Spleen (tissue), 11 donors: Measurements from ENCODE around the gene BRD2. TPM values are rescaled to one million over a fixed set of nuclear protein-coding genes. Genes with fewer than 3 reads are reported as not detected.
A peak's percentile ranks its signal among the peaks of the same experiment; 100 is the strongest.

Source experiments
- DNase-seq: peaks from one replicate; pipeline ENCODE4 v3.0.0-alpha.2; 2020
- H3K27ac ChIP-seq, 8 donors: fragments of 200-600 bp; sonication (generic) in 7 of 8; 1 replicate in 4 of 8; 2 replicates in 4 of 8; pipeline versions ENCODE4 v1.5.0 to v1.8.0; 2016 to 2021; ENCODE audit warnings: inconsistent platforms in 4 of 8, mild to moderate bottlenecking in 4 of 8, moderate library complexity in 1 of 8
- H3K27me3 ChIP-seq, 7 donors: fragments of 200-600 bp; sonication (generic) in 6 of 7; replicated peaks in 1 of 7; 1 replicate in 4 of 7; 2 replicates in 3 of 7; pipeline versions ENCODE4 v1.5.0 to v1.8.0; 2016 to 2021; ENCODE audit warnings: inconsistent platforms in 3 of 7, mild to moderate bottlenecking in 1 of 7
- H3K36me3 ChIP-seq, 6 donors: fragments of 200-600 bp; sonication (generic) in 5 of 6; 1 replicate in 4 of 6; 2 replicates in 2 of 6; pipeline versions ENCODE4 v1.5.0 to v1.8.0; 2016 to 2021; ENCODE audit warnings: inconsistent platforms in 2 of 6
- H3K4me1 ChIP-seq, 6 donors: fragments of 200-600 bp; sonication (generic) in 5 of 6; 1 replicate in 3 of 6; 2 replicates in 3 of 6; pipeline versions ENCODE4 v1.5.0 to v1.8.0; 2016 to 2021; ENCODE audit warnings: inconsistent platforms in 3 of 6
- H3K4me3 ChIP-seq, 8 donors: fragments of 200-600 bp; sonication (generic) in 7 of 8; 1 replicate in 4 of 8; 2 replicates in 4 of 8; pipeline versions ENCODE4 v1.5.0 to v1.8.0; 2016 to 2021; ENCODE audit warnings: inconsistent platforms in 4 of 8, mild to moderate bottlenecking in 4 of 8, moderate library complexity in 2 of 8
- H3K9me3 ChIP-seq, 8 donors: fragments of 200-600 bp; sonication (generic) in 7 of 8; 1 replicate in 4 of 8; 2 replicates in 4 of 8; pipeline versions ENCODE4 v1.5.0 to v1.8.0; 2016 to 2021; ENCODE audit warnings: inconsistent platforms in 4 of 8
- POLR2A ChIP-seq, 3 donors: fragments of 450-650 bp; IDR thresholded peaks; one replicate each; pipeline ENCODE4 v1.5.1; 2017; ENCODE audit warnings: antibody characterized with exemption in 3 of 3, mild to moderate bottlenecking in 1 of 3
- POLR2AphosphoS5 ChIP-seq, 3 donors: sonication (generic); formaldehyde crosslinking; IDR thresholded peaks; one replicate each; pipeline ENCODE4 v1.5.1; 2017; ENCODE audit warnings: antibody characterized with exemption in 3 of 3
- WGBS, 5 donors: extraction: QIAGEN DNeasy Blood & Tissue Kit in 3 of 5; methylation state at CpG; one replicate each; pipeline versions ENCODE4 v1.1.5 to v1.1.7; 2013 to 2018; 5-methylcytosine and 5-hydroxymethylcytosine counted together
- intact Hi-C: fragments of 100-400 bp; cut with DNase I; formaldehyde crosslinking; loops from one replicate; pipeline ENCODE4 v1.15.0; 2023; ENCODE audit warnings: low total_unique reads
- polyA plus RNA-seq, 3 donors: library from polyadenylated mRNA; stranded (reverse); fragments of 200-250 nt; gene quantifications; one replicate each; pipeline ENCODE4 v1.2.1, GENCODE V29; 2013
- total RNA-seq, 7 donors: library from RNA; depleted of rRNA in 3 of 7; stranded (reverse); fragments of >200 nt in 3 of 7; fragmentation: NEBNext Ultra II Directional in 4 of 7; extraction: Animal tissue kit (Norgen Biotek cat#: 25700) in 4 of 7; gene quantifications; one replicate each; pipeline versions ENCODE4 v1.1.0 to v1.2.1, GENCODE V29; 2016 to 2021
- TF ChIP-seq, protein P1 (sequence below), 11 experiments: fragments of 200-600 bp in 7 of 11; fragments of 450-650 bp in 4 of 11; sonication (generic) in 4 of 11; IDR thresholded peaks in 8 of 11; conservative IDR thresholded peaks in 3 of 11; 1 replicate in 7 of 11; 2 replicates in 4 of 11; pipeline versions ENCODE4 v1.4.0 to v1.8.0; 2016 to 2021; ENCODE audit warnings: antibody characterized with exemption in 11 of 11, inconsistent platforms in 4 of 11, mild to moderate bottlenecking in 1 of 11
- donor health status: healthy with polysubstance abuse.
- donor health status: DM: no; HTN: no; CAD: no; lungs with moderate emphysema.
- donor health status: DM: no; HTN: no; CAD: no.
- donor health status: Bipolar disorder and iron deficiency.
- donor health status: healthy.
- donor health status: DM: no; HTN: no; CAD: no.
- donor health status: DM: yes; HTN: yes; CAD: no.

Gene BRD2
- total and polyA plus RNA-seq, 10 donors, result 80.5 to 277 (median 217) TPM

DNA sequence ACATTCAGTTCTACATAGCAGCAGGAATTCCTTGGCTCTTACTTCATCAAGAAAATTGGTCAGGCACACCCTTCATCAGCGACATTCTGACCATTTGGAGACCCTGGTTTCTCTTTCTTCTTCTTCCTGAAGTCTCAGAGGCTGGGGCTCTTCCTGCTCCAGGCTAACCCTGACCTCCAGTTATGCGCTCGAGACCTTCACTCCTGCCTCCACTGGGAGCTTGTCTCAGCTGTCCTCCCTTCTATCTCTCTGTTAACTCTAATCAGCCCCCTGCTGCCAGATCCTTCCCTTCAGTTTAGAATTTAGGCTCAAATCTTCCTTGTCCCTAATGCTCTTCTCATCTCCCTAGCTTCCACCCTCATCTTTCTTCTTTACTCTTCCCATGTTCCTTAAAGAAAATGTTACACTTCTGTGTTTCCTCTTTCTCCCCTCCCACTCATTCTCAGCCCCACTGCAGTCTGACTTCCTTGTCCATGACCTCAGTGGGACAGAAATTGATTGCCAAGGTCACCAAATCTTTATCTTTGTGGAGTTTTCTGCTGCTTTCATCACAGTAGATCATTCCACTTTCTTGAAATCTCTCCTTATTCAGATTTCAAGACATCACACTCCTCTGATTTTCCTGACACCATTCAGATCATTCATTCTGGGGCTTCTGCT lies 49.4 kb downstream of the BRD2 start:
- DNase-seq, result no peak
- WGBS, 5 donors, result 45 to 75% (median 57%) methylated on average over 3 of the region's 3 CpGs
- Histone ChIP-seq H3K27ac (peak overlapping the region; percentile 87 to 95 (median 88)), H3K27me3 (no peaks in the 10 kb centered on the region), H3K4me1 (peaks cover 32 to 59% (median 52%) of the 10 kb centered on the region in 6 donors), H3K9me3 (no peaks in the 10 kb centered on the region), H3K4me3 (no peak overlapping the region), H3K36me3 (no peaks in the 10 kb centered on the region)
- intact Hi-C loops, result loop anchor here (5.0 to 10.0 kb wide), 2 partner anchors 54 to 127 kb away; partner anchors contain the start of gene HLA-DPA1
- TF ChIP-seq POLR2AphosphoS5 (IDR thresholded peaks at IDR 0.05) (no peak), POLR2A (IDR thresholded peaks at IDR 0.05) (no peak)
- TF ChIP-seq, protein P1, sequence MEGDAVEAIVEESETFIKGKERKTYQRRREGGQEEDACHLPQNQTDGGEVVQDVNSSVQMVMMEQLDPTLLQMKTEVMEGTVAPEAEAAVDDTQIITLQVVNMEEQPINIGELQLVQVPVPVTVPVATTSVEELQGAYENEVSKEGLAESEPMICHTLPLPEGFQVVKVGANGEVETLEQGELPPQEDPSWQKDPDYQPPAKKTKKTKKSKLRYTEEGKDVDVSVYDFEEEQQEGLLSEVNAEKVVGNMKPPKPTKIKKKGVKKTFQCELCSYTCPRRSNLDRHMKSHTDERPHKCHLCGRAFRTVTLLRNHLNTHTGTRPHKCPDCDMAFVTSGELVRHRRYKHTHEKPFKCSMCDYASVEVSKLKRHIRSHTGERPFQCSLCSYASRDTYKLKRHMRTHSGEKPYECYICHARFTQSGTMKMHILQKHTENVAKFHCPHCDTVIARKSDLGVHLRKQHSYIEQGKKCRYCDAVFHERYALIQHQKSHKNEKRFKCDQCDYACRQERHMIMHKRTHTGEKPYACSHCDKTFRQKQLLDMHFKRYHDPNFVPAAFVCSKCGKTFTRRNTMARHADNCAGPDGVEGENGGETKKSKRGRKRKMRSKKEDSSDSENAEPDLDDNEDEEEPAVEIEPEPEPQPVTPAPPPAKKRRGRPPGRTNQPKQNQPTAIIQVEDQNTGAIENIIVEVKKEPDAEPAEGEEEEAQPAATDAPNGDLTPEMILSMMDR (IDR thresholded peaks at IDR 0.05 in 8 of 11, conservative IDR thresholded peaks at IDR 0.05 in 3 of 11), result no peak

DNA sequence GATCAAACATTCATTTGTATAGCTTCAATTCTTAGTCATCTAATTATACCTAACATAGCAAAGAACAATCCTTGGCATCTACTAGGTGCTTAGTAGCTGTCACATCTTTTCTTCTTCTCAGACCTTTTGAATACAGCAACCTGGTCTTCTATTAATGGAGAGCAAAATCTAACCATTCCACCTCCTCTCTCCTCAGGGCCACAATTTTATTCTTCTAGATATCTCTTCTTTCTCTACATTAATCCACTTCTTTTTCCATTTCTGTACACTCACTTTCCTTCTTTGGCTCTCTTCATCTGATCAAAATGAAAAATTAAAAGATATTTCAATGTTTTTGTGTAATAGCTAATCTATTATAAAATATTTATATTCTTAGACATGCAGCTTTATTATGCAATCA lies 50.0 kb downstream of the BRD2 start:
- Histone ChIP-seq H3K4me3 (peak overlapping the region in 1 of 8 donors; percentile 47), H3K36me3 (no peaks in the 10 kb centered on the region), H3K27me3 (no peaks in the 10 kb centered on the region), H3K4me1 (peaks cover 32 to 59% (median 52%) of the 10 kb centered on the region in 6 donors), H3K27ac (peak overlapping the region; percentile 87 to 95 (median 88)), H3K9me3 (no peaks in the 10 kb centered on the region)
- no peak for DNase-seq
- TF ChIP-seq, protein P1 (IDR thresholded peaks at IDR 0.05 in 8 of 11, conservative IDR thresholded peaks at IDR 0.05 in 3 of 11), result no peak
- TF ChIP-seq POLR2A (IDR thresholded peaks at IDR 0.05), result no peak
- no peak for TF ChIP-seq POLR2AphosphoS5 (IDR thresholded peaks at IDR 0.05)
- intact Hi-C loops, result loop anchor here (5.0 to 10.0 kb wide), 2 partner anchors 54 to 126 kb away; partner anchors contain the start of gene HLA-DPA1

DNA sequence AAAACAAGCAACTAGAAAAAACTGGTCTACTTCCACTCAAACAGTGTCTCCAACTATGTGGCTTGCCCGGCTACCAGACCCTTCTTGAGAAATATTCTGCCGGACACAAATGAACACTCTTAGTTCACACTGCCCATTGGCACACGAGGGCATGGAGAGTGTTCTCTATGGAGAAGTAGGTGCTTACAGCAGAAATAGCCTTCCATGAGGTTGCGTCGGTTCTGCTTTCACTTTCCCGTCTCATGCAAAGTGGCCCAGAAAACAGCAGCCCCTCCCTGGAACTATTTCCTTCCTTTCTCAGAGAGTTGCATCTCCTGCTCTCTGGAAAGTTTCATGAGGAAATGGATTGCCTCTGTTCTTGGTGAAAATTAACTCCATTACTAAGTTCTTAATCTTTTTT lies 50.5 kb downstream of the BRD2 start:
- intact Hi-C loops, result loop anchor here (5.0 to 10.0 kb wide), 2 partner anchors 53 to 126 kb away; partner anchors contain the start of gene HLA-DPA1
- peak overlapping the region; percentile 87 to 95 (median 88) for H3K27ac ChIP-seq
- 0 to 4% (median 1%) methylated on average over 6 of the region's 6 CpGs for WGBS, 5 donors
- H3K4me1 ChIP-seq, result peaks cover 32 to 59% (median 52%) of the 10 kb centered on the region in 6 donors
- no peaks in the 10 kb centered on the region for H3K36me3 ChIP-seq
- TF ChIP-seq, protein P1 (IDR thresholded peaks at IDR 0.05 in 8 of 11, conservative IDR thresholded peaks at IDR 0.05 in 3 of 11), result no peak
- TF ChIP-seq POLR2AphosphoS5 (IDR thresholded peaks at IDR 0.05) (peak in 2 of 3 donors; percentile 15 to 91), POLR2A (IDR thresholded peaks at IDR 0.05) (peak in 2 of 3 donors; percentile 48 to 94)
- peak overlapping the region in 1 of 8 donors; percentile 47 for H3K4me3 ChIP-seq
- peak; percentile 91 for DNase-seq
- H3K9me3 ChIP-seq, result no peaks in the 10 kb centered on the region
- no peaks in the 10 kb centered on the region for H3K27me3 ChIP-seq

DNA sequence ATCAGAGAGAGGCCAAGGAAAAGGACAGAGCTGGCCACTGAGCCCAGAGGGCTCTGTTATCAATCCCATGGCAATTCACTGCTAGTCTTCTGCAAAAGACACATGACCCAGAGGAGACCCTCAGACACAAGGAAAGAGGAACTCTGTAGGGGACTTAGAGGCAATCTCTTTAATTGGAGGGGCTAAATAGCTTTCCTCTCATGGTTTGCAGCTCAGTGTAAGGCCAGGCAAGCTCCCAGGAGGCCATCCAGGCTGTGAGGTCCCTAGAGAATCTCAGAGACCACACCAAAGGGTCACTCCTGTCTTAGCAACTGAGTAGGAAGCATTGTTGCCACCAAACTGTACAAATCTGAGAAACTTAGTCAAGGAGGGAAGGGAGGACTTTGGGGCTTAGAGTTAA lies 51.0 kb downstream of the BRD2 start:
- intact Hi-C loops, result loop anchor here (5.0 to 10.0 kb wide), 2 partner anchors 53 to 125 kb away; partner anchors contain the start of gene HLA-DPA1
- peak overlapping the region in 1 of 8 donors; percentile 47 for H3K4me3 ChIP-seq
- peak overlapping the region; percentile 87 to 95 (median 88) for H3K27ac ChIP-seq
- TF ChIP-seq POLR2AphosphoS5 (IDR thresholded peaks at IDR 0.05) (no peak), POLR2A (IDR thresholded peaks at IDR 0.05) (no peak)
- TF ChIP-seq, protein P1 (IDR thresholded peaks at IDR 0.05 in 8 of 11, conservative IDR thresholded peaks at IDR 0.05 in 3 of 11), result no peak
- no peaks in the 10 kb centered on the region for H3K27me3 ChIP-seq
- peaks cover 32 to 59% (median 51%) of the 10 kb centered on the region in 6 donors for H3K4me1 ChIP-seq
- no peaks in the 10 kb centered on the region for H3K9me3 ChIP-seq
- no peak for DNase-seq
- H3K36me3 ChIP-seq, result no peaks in the 10 kb centered on the region
